DND-41 (cell line): Measurements from ENCODE around the gene CDAN1.

Experiments used
- ATAC-seq: fragments of 200-7000 bp; cut with Tn5 transposase; 3 replicates; pipeline ENCODE4 v1.9.1; 2021; ENCODE audit warnings: low read depth; ENCODE audit not compliant: insufficient read depth
- DNase-seq: peaks from one replicate; pipeline ENCODE4 v3.0.0-alpha.2; 2020
- H2AFZ ChIP-seq: 2 replicates; pipeline ENCODE4 v1.6.0; 2012; ENCODE audit warnings: low read depth, low read length
- H3K27ac ChIP-seq: 2 replicates; pipeline ENCODE4 v1.5.1; 2012; ENCODE audit warnings: low read length, inconsistent platforms
- H3K27me3 ChIP-seq: fragments of 200-600 bp; sonication (generic); 2 replicates; pipeline ENCODE4 v1.6.0; 2012; ENCODE audit warnings: low read length, mild to moderate bottlenecking, inconsistent platforms; ENCODE audit not compliant: insufficient read depth, poor library complexity
- H3K36me3 ChIP-seq: 2 replicates; pipeline ENCODE4 v1.5.1; 2012; ENCODE audit warnings: low read length, inconsistent platforms; ENCODE audit not compliant: insufficient read depth
- H3K4me1 ChIP-seq: 2 replicates; pipeline ENCODE4 v1.5.1; 2012; ENCODE audit warnings: mild to moderate bottlenecking, low read length; ENCODE audit not compliant: insufficient read depth
- H3K4me2 ChIP-seq: 2 replicates; pipeline ENCODE4 v1.6.0; 2012; ENCODE audit warnings: mild to moderate bottlenecking, moderate library complexity, low read length, inconsistent platforms; ENCODE audit not compliant: insufficient read depth
- H3K4me3 ChIP-seq, 2 experiments: fragments of 200-600 bp in 1 of 2; shearing (Covaris generic) in 1 of 2; 2 replicates each; pipeline ENCODE4 v1.5.1; 2012 to 2016; ENCODE audit warnings: inconsistent platforms in 2 of 2, low read length in 2 of 2, mild to moderate bottlenecking in 2 of 2, low read depth in 1 of 2, moderate library complexity in 1 of 2
- H3K79me2 ChIP-seq: 2 replicates; pipeline ENCODE4 v1.6.0; 2012; ENCODE audit warnings: low read length, inconsistent platforms; ENCODE audit not compliant: insufficient read depth
- H3K9ac ChIP-seq: 2 replicates; pipeline ENCODE4 v1.6.0; 2012; ENCODE audit warnings: low read depth, mild to moderate bottlenecking, inconsistent platforms, low read length, moderate library complexity
- H3K9me3 ChIP-seq: 2 replicates; pipeline ENCODE4 v1.5.1; 2012; ENCODE audit warnings: low read length, moderate library complexity, mild to moderate bottlenecking, inconsistent platforms; ENCODE audit not compliant: insufficient read depth, severe bottlenecking
- H4K20me1 ChIP-seq: 2 replicates; pipeline ENCODE4 v1.6.0; 2012; ENCODE audit warnings: low read length; ENCODE audit not compliant: insufficient read depth
- CTCF ChIP-seq: IDR thresholded peaks from 2 replicates; pipeline ENCODE4 v1.5.1; 2012; ENCODE audit warnings: borderline replicate concordance, low read length, moderate library complexity, mild to moderate bottlenecking; ENCODE audit not compliant: poor library complexity, severe bottlenecking; ENCODE audit errors: extremely low read depth
- EZH2 ChIP-seq: IDR thresholded peaks from 3 replicates; pipeline ENCODE4 v1.6.1; 2012; ENCODE audit warnings: borderline replicate concordance, low read depth, mild to moderate bottlenecking, moderate library complexity, low read length, inconsistent platforms; ENCODE audit not compliant: severe bottlenecking

The CDAN1 gene

GRCh38 chr15:42750306-42750705 is 13.4 kb upstream of the CDAN1 start:
- peaks cover 32% of the 10 kb centered on the region for H3K36me3 ChIP-seq
- no peak overlapping the region for H3K4me2 ChIP-seq
- H3K9me3 ChIP-seq, result no peaks in the 10 kb centered on the region
- H3K4me1 ChIP-seq, result no peaks in the 10 kb centered on the region
- no peak for DNase-seq
- H3K27me3 ChIP-seq, result no peaks in the 10 kb centered on the region
- H3K79me2 ChIP-seq, result no peaks in the 10 kb centered on the region
- no peaks in the 10 kb centered on the region for H4K20me1 ChIP-seq
- TF ChIP-seq EZH2, result no peak
- TF ChIP-seq CTCF, result no peak
- ATAC-seq, result no peak
- H3K4me3 ChIP-seq, result no peak overlapping the region
- H3K9ac ChIP-seq, result no peak overlapping the region
- no peak overlapping the region for H2AFZ ChIP-seq
- no peak overlapping the region for H3K27ac ChIP-seq

GRCh38 chr15:42749266-42749665 is 12.3 kb upstream of the CDAN1 start:
- Histone ChIP-seq H2AFZ (no peak overlapping the region), H3K4me1 (no peaks in the 10 kb centered on the region), H3K79me2 (no peaks in the 10 kb centered on the region), H3K9me3 (no peaks in the 10 kb centered on the region), H3K36me3 (peaks cover 32% of the 10 kb centered on the region), H3K9ac (no peak overlapping the region), H4K20me1 (no peaks in the 10 kb centered on the region), H3K4me3 (no peak overlapping the region), H3K27ac (no peak overlapping the region), H3K27me3 (no peaks in the 10 kb centered on the region), H3K4me2 (no peak overlapping the region)
- no peak for TF ChIP-seq EZH2
- TF ChIP-seq CTCF, result no peak
- DNase-seq (no peak), ATAC-seq (no peak)

- no peak for ATAC-seq
Measured at GRCh38 chr15:42744195-42744594, 7.3 kb upstream of the CDAN1 start.

More at GRCh38 chr15:42744195-42744594, 7.3 kb upstream of the CDAN1 start:
- Histone ChIP-seq H3K27me3 (no peaks in the 10 kb centered on the region), H3K79me2 (no peaks in the 10 kb centered on the region), H3K36me3 (peaks cover 9% of the 10 kb centered on the region), H4K20me1 (no peaks in the 10 kb centered on the region), H2AFZ (no peak overlapping the region), H3K4me3 (no peak overlapping the region), H3K4me1 (no peaks in the 10 kb centered on the region), H3K9me3 (no peaks in the 10 kb centered on the region), H3K27ac (no peak overlapping the region), H3K9ac (no peak overlapping the region), H3K4me2 (no peak overlapping the region)
- TF ChIP-seq CTCF, result no peak
- no peak for TF ChIP-seq EZH2
- no peak for DNase-seq
